GM12878 (cell line): ENCODE measurements around the gene ATXN7L3B. TPM values are rescaled to one million over a fixed set of nuclear protein-coding genes. Genes with fewer than 3 reads are reported as not detected.

ENCODE experiments used
- ATAC-seq: fragments of 200-7000 bp; cut with Tn5 transposase; 3 replicates; pipeline ENCODE4 v1.9.1; 2020; ENCODE audit warnings: mild to moderate bottlenecking, moderate library complexity
- BruUV-seq: library from RNA; stranded (reverse); fragments of 400-500 nt; replicated peaks from 2 replicates; lab custom pipeline; 2021; lab: Mats Ljungman, UMichigan
- CTCF ChIA-PET: fragments of 300-600 bp; sonication (Branson Sonifier 250); formaldehyde crosslinking; extraction: SDS; loops from one replicate; lab custom pipeline; 2021; ENCODE audit warnings: inconsistent platforms; lab: Yijun Ruan, JAX
- POLR2A ChIA-PET: fragments of 350-600 bp; formaldehyde crosslinking; extraction: SDS; loops from one replicate; lab custom pipeline; 2021; ENCODE audit warnings: inconsistent platforms; lab: Charles Lee
- RAD21 ChIA-PET: fragments of 300-600 bp; sonication (Branson Sonifier 250); formaldehyde crosslinking; loops from one replicate; lab custom pipeline; 2023; ENCODE audit warnings: antibody characterized with exemption; ENCODE audit not compliant: unreplicated experiment; lab: Charles Lee
- SMC1A ChIA-PET: fragments of 300-600 bp; sonication (Branson Sonifier 250); formaldehyde crosslinking; loops from one replicate; lab custom pipeline; 2023; ENCODE audit not compliant: unreplicated experiment, uncharacterized antibody; lab: Charles Lee
- DNase-seq: peaks from one replicate; pipeline ENCODE4 v3.0.0-alpha.2; 2011; ENCODE audit warnings: low read depth, low spot score
- FAIRE-seq: peaks from 3 replicates; lab custom pipeline; 2011; peaks lifted over from hg19 to GRCh38; lab: Jason Lieb, UNC
- H2AFZ ChIP-seq: 2 replicates; pipeline ENCODE4 v1.6.0; 2011; ENCODE audit warnings: low read depth, low read length, control low read depth; ENCODE audit not compliant: control insufficient read depth
- H3K27ac ChIP-seq: 2 replicates; pipeline ENCODE4 v1.5.1; 2011; ENCODE audit warnings: control low read depth; ENCODE audit not compliant: control insufficient read depth, insufficient read depth
- H3K27me3 ChIP-seq, 2 experiments: replicated peaks in 1 of 2; 2 replicates each; pipeline versions ENCODE4 v1.6.0 to v1.6.1; 2011; ENCODE audit warnings: low read length in 1 of 2; ENCODE audit not compliant: control insufficient read depth in 2 of 2, insufficient read depth in 2 of 2
- H3K36me3 ChIP-seq, 2 experiments: 2 replicates each; pipeline ENCODE4 v1.5.1; 2011; ENCODE audit warnings: low read length in 1 of 2; ENCODE audit not compliant: control insufficient read depth in 2 of 2, insufficient read depth in 2 of 2
- H3K4me1 ChIP-seq: 2 replicates; pipeline ENCODE4 v1.6.1; 2011; ENCODE audit warnings: mild to moderate bottlenecking, low read length, moderate library complexity, mixed read lengths; ENCODE audit not compliant: control insufficient read depth, insufficient read depth
- H3K4me2 ChIP-seq: 2 replicates; pipeline ENCODE4 v1.6.0; 2011; ENCODE audit warnings: control low read depth; ENCODE audit not compliant: control insufficient read depth, insufficient read depth
- H3K4me3 ChIP-seq: fragments of 200-600 bp; sonication (generic); 2 replicates; pipeline ENCODE4 v1.5.1; 2016
- H3K79me2 ChIP-seq: 2 replicates; pipeline ENCODE4 v1.6.0; 2011; ENCODE audit warnings: low read length; ENCODE audit not compliant: control insufficient read depth, insufficient read depth
- H3K9ac ChIP-seq: 2 replicates; pipeline ENCODE4 v1.8.0; 2011; ENCODE audit warnings: low read length, control low read depth, mixed read lengths; ENCODE audit not compliant: control insufficient read depth, insufficient read depth
- H3K9me3 ChIP-seq: replicated peaks from 3 replicates; pipeline ENCODE4 v1.5.1; 2011; ENCODE audit warnings: mild to moderate bottlenecking, low read length; ENCODE audit not compliant: control insufficient read depth, insufficient read depth
- H4K20me1 ChIP-seq: 2 replicates; pipeline ENCODE4 v1.6.0; 2011; ENCODE audit not compliant: control insufficient read depth, insufficient read depth
- HSF1 ChIP-seq: fragments of 150-350 bp; IDR thresholded peaks from 2 replicates; pipeline ENCODE4 v1.6.1; 2014; ENCODE audit warnings: mild to moderate bottlenecking, low read depth, low read length
- NR2C2 ChIP-seq: IDR thresholded peaks from 2 replicates; pipeline ENCODE4 v1.6.1; 2011; ENCODE audit warnings: borderline replicate concordance, low read depth; ENCODE audit not compliant: control insufficient read depth, insufficient read length
- NRF1 ChIP-seq: conservative IDR thresholded peaks from 2 replicates; pipeline ENCODE4 v1.6.1; 2011; ENCODE audit warnings: mild to moderate bottlenecking, low read depth, low read length, improper control_type of control experiment
- SMC3 ChIP-seq: IDR thresholded peaks from 2 replicates; pipeline ENCODE4 v1.6.1; 2011; ENCODE audit warnings: low read length, improper control_type of control experiment, borderline replicate concordance
- WGBS: methylation state at CpG from one replicate; pipeline ENCODE4 v1.1.6; 2016; ENCODE audit warnings: low lambda C conversion rate; ENCODE audit not compliant: insufficient replicate concordance, insufficient coverage; ENCODE audit errors: missing lambda C conversion rate; 5-methylcytosine and 5-hydroxymethylcytosine counted together
- in situ Hi-C: fragments of 300-500 bp; cut with MboI; formaldehyde crosslinking; loops from 9 replicates; pipeline ENCODE4 v1.14.3; 2018; ENCODE audit warnings: mixed read lengths
- intact Hi-C: fragments of 100-400 bp; cut with micrococcal nuclease; formaldehyde crosslinking; loops from one replicate; pipeline ENCODE4 v1.14.2; 2022; ENCODE audit not compliant: unreplicated experiment
- polyA plus RNA-seq, 11 experiments: library from polyadenylated mRNA; depleted of rRNA in 4 of 11; unstranded in 6 of 11; stranded (reverse) in 5 of 11; fragments of >200 nt; fragmentation: Nextera tagmentation in 4 of 11; fragmentation: Illumina TruSeq in 1 of 11; extraction: Ambion mirVana in 4 of 11; extraction: Trizol in 1 of 11; gene quantifications; 1 replicate in 1 of 11; 2 replicates in 10 of 11; pipeline versions ENCODE4 v1.2.1 to v1.2.3, GENCODE V29; 2011 to 2016; ENCODE audit warnings: inconsistent platforms in 2 of 11, missing spikeins in 2 of 11, low read depth in 1 of 11
- total RNA-seq, 4 experiments: library from RNA; depleted of rRNA in 3 of 4; stranded (reverse); fragments of >200 nt in 3 of 4; fragmentation: Illumina TruSeq in 1 of 4; extraction: Trizol in 1 of 4; gene quantifications; 2 replicates each; pipeline versions ENCODE4 v1.2.1 to v1.2.3, GENCODE V29; 2013 to 2021

The ATXN7L3B gene
- total and polyA plus RNA-seq, 10 of the 15 experiments (the other 5 are each of a cell fraction or from before 2014, with no cell fraction given) = 6.3 to 36.1 (median 21.7) TPM

GRCh38 chr12:74586251-74586650 is 48.6 kb downstream of the ATXN7L3B start:
- POLR2A ChIA-PET = no interaction called here
- Histone ChIP-seq H3K4me2 (no peak overlapping the region), H4K20me1 (no peaks in the 10 kb centered on the region), H3K4me1 (no peaks in the 10 kb centered on the region), H3K27ac (no peak overlapping the region), H3K79me2 (no peaks in the 10 kb centered on the region)
- FAIRE-seq = no peak
- RAD21 ChIA-PET = no interaction called here
- in situ Hi-C loops = no loop called here
- intact Hi-C loops = no loop called here
- TF ChIP-seq SMC3 (no peak), HSF1 (no peak), NR2C2 (no peak), NRF1 (no peak)
- TF ChIP-seq, all 136 proteins: peak for 0
- ChIA-PET CTCF (no interaction called here), SMC1A (interaction anchor here (0.6 to 1.0 kb wide), 2 partner anchors 9 to 251 kb away, joined by 3 read pairs; no protein-coding TSS in a partner anchor)
- no peaks in the 10 kb centered on the region for H3K36me3 ChIP-seq
- 9% methylated on average over 4 of the region's 4 CpGs for whole genome bisulfite sequencing
- BruUV-seq = no TSS peak
- no peaks in the 10 kb centered on the region for H3K27me3 ChIP-seq
- ATAC-seq (no peak), DNase-seq (no peak)
- no peaks in the 10 kb centered on the region for H3K9me3 ChIP-seq
- no peak overlapping the region for H3K4me3 ChIP-seq
- H2AFZ ChIP-seq = no peak overlapping the region
- no peak overlapping the region for H3K9ac ChIP-seq
